Left ventricle myocardium inferior (tissue), 1 donor: Measurements from ENCODE around the gene TOX3. TPM values are rescaled to one million over a fixed set of nuclear protein-coding genes. Genes with fewer than 3 reads are reported as not detected.

Experiments used
- DNase-seq: peaks from one replicate; pipeline ENCODE4 v3.0.0-alpha.2; 2020
- H3K27ac ChIP-seq: fragments of 200-600 bp; replicated peaks from 2 replicates; pipeline ENCODE4 v1.8.0; 2021
- H3K27me3 ChIP-seq: fragments of 200-600 bp; 2 replicates; pipeline ENCODE4 v1.8.0; 2021; ENCODE audit warnings: low read depth
- H3K36me3 ChIP-seq: fragments of 200-600 bp; 2 replicates; pipeline ENCODE4 v1.8.0; 2021
- H3K4me1 ChIP-seq: fragments of 200-600 bp; 2 replicates; pipeline ENCODE4 v1.8.0; 2021
- H3K4me3 ChIP-seq: fragments of 200-600 bp; 2 replicates; pipeline ENCODE4 v1.8.0; 2021; ENCODE audit warnings: mild to moderate bottlenecking, moderate library complexity
- H3K9me3 ChIP-seq: fragments of 200-600 bp; replicated peaks from 2 replicates; pipeline ENCODE4 v1.8.0; 2021
- intact Hi-C: fragments of 100-400 bp; cut with micrococcal nuclease; formaldehyde crosslinking; loops from one replicate; pipeline ENCODE4 v1.11.0; 2022
- total RNA-seq: library from RNA; stranded (reverse); fragmentation: NEBNext Ultra II Directional; extraction: Animal tissue kit (Norgen Biotek cat#: 25700); gene quantifications from one replicate; pipeline ENCODE4 v1.2.1, GENCODE V29; 2021
- TF ChIP-seq, protein P1 (sequence below): fragments of 200-600 bp; IDR thresholded peaks from 2 replicates; pipeline ENCODE4 v1.8.0; 2021; ENCODE audit warnings: antibody characterized with exemption, mild to moderate bottlenecking, borderline replicate concordance
- donor health status: DM: no; HTN: yes; CAD: no; lungs with severe emphysema.

TOX3 gene
- total RNA-seq, 1 donor from 2014 or later = not detected

GRCh38 chr16:52554334-52554733 lies 7.4 kb upstream of the TOX3 start:
- DNase-seq = no peak
- intact Hi-C loops = no loop called here

GRCh38 chr16:52553322-52553721 lies 6.4 kb upstream of the TOX3 start:
- TF ChIP-seq, protein P1, sequence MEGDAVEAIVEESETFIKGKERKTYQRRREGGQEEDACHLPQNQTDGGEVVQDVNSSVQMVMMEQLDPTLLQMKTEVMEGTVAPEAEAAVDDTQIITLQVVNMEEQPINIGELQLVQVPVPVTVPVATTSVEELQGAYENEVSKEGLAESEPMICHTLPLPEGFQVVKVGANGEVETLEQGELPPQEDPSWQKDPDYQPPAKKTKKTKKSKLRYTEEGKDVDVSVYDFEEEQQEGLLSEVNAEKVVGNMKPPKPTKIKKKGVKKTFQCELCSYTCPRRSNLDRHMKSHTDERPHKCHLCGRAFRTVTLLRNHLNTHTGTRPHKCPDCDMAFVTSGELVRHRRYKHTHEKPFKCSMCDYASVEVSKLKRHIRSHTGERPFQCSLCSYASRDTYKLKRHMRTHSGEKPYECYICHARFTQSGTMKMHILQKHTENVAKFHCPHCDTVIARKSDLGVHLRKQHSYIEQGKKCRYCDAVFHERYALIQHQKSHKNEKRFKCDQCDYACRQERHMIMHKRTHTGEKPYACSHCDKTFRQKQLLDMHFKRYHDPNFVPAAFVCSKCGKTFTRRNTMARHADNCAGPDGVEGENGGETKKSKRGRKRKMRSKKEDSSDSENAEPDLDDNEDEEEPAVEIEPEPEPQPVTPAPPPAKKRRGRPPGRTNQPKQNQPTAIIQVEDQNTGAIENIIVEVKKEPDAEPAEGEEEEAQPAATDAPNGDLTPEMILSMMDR = no peak
- Histone ChIP-seq H3K4me1 (no peaks in the 10 kb centered on the region), H3K27me3 (peaks cover 96% of the 10 kb centered on the region), H3K36me3 (no peaks in the 10 kb centered on the region), H3K9me3 (peaks cover 6% of the 10 kb centered on the region), H3K4me3 (no peak overlapping the region), H3K27ac (no peak overlapping the region)
- DNase-seq = no peak
- intact Hi-C loops = no loop called here

More at GRCh38 chr16:52554334-52554733, 7.4 kb upstream of the TOX3 start:
- TF ChIP-seq, protein P1 = no peak
- no peaks in the 10 kb centered on the region for H3K36me3 ChIP-seq
- peaks cover 89% of the 10 kb centered on the region for H3K27me3 ChIP-seq
- no peak overlapping the region for H3K4me3 ChIP-seq
- no peak overlapping the region for H3K27ac ChIP-seq
- H3K4me1 ChIP-seq = no peaks in the 10 kb centered on the region
- peaks cover 6% of the 10 kb centered on the region for H3K9me3 ChIP-seq

DNA sequence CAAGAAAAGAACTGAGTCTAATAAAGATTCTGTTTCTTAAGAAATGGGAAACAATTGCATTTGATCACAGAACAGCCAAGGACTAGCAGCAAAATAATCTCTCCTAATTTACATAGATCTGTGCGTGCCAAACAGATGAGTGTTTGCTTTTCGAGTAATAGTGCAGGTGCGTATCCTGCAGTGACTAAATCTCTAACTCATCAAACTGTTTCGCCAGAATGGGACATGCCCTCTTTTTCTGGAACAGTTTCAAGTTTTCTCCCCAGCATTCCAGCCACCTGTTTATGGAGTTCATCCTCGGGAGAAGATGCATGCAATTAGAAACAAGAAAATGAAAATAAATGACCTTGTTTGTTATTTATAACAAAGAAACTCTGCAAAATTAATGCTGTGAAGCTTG lies 5.7 kb upstream of the TOX3 start:
- DNase-seq = no peak
- H3K4me3 ChIP-seq = no peak overlapping the region
- no peaks in the 10 kb centered on the region for H3K36me3 ChIP-seq
- TF ChIP-seq, protein P1 = no peak
- H3K4me1 ChIP-seq = no peaks in the 10 kb centered on the region
- no peak overlapping the region for H3K27ac ChIP-seq
- intact Hi-C loops = no loop called here
- H3K9me3 ChIP-seq = peaks cover 6% of the 10 kb centered on the region
- peaks cover 96% of the 10 kb centered on the region for H3K27me3 ChIP-seq

DNA sequence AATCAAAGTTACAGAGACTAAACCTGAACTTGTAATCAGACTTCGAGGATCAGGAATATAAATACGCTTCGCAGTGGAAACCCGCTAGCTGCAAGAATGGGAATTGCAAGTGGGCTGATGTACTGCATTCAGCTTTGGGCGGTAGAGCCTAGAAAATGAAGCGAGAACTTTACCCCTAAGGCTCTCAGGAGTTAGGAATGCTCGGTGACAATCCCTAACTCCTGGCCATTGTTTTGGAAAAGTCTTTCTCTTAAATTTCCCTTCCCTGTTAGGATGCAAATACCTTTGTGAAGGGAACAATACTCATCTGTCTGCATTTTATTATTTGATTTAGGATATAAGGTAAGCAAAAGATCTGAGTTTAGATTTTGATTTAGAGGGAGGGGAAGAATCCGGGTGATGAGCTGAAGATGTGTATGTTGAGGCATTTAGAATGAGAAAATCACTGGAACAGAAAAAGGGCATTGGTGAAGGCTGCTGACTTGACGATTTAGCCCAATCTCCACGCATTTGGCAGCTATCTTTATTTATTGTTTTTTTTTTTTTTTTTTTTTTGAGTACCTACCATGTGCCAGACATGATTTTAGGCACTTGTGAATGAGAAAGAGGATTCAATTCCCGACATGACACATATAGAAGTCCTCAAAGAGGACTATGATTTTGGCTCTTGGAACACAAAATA lies 2.2 kb upstream of the TOX3 start:
- DNase-seq = no peak
- intact Hi-C loops = no loop called here
- TF ChIP-seq, protein P1 = peak; percentile 40
- Histone ChIP-seq H3K4me3 (no peak overlapping the region), H3K27me3 (peaks cover 94% of the 10 kb centered on the region), H3K36me3 (no peaks in the 10 kb centered on the region), H3K4me1 (peaks cover 19% of the 10 kb centered on the region), H3K27ac (no peak overlapping the region), H3K9me3 (no peaks in the 10 kb centered on the region)

DNA sequence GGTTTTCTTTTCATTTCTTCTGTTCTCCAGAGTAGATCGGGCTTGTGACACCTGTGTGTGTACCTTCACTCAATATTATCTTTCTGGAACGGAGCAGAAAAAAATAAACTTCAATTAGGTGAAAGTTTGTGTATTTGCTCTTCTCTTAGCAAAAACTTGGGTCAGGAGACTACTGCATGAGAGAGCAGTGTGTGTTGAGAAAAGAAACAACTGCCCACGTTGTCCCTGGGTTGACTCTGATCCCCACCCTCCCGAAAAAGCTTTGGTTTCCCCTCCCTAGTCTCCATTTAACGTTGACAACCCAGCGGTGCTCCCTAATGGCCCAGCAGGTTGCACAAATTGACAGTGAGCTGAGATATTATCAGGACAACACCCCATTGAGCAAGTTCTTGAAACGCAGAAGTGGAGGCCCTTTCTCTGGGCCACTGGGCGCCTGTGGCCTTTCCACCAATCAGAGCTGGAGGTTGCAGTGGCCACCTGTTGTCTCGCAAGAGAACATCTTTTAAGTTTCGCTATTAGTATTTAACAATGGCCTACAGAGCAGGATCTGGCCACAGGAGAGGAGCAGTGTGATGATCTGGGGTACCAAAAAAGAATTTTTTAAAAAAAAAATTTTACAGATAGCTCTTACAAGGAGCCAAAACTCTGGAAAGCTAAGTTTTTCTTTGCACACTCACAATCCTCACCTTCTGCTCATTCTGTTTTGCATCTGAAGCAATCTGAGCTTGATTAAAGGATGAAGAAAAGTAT lies 1.5 kb upstream of the TOX3 start:
- no peak for DNase-seq
- no peaks in the 10 kb centered on the region for H3K36me3 ChIP-seq
- H3K27ac ChIP-seq = no peak overlapping the region
- no peaks in the 10 kb centered on the region for H3K9me3 ChIP-seq
- TF ChIP-seq, protein P1 = no peak
- peaks cover 96% of the 10 kb centered on the region for H3K27me3 ChIP-seq
- H3K4me3 ChIP-seq = no peak overlapping the region
- peaks cover 19% of the 10 kb centered on the region for H3K4me1 ChIP-seq
- intact Hi-C loops = no loop called here
